ENCODE measurements around the gene ZNF20.

DNA sequence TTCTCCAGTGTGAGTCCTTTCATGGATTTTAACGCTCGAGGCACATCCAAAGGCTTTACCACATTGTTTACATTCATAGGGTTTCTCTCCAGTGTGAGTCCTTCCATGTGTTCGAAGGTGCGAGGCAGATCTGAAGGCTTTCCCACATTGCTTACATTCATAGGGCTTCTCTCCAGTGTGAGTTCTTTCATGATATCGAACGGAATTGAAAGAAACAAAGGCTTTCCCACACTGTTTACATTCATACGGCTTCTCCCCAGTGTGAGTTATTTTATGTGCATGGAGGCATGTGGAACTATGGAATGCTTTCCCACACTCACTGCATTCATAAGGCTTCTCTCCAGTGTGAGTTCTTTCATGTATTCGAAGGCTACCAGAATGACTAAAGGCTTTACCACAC, 5.2 kb upstream of the ZNF20 start:
- TF ChIP-seq, protein P1, sequence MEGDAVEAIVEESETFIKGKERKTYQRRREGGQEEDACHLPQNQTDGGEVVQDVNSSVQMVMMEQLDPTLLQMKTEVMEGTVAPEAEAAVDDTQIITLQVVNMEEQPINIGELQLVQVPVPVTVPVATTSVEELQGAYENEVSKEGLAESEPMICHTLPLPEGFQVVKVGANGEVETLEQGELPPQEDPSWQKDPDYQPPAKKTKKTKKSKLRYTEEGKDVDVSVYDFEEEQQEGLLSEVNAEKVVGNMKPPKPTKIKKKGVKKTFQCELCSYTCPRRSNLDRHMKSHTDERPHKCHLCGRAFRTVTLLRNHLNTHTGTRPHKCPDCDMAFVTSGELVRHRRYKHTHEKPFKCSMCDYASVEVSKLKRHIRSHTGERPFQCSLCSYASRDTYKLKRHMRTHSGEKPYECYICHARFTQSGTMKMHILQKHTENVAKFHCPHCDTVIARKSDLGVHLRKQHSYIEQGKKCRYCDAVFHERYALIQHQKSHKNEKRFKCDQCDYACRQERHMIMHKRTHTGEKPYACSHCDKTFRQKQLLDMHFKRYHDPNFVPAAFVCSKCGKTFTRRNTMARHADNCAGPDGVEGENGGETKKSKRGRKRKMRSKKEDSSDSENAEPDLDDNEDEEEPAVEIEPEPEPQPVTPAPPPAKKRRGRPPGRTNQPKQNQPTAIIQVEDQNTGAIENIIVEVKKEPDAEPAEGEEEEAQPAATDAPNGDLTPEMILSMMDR (IDR thresholded peaks at IDR 0.05) = no peak
- no peak for TF ChIP-seq EP300 (IDR thresholded peaks at IDR 0.05)
- no peak for TF ChIP-seq POLR2AphosphoS5 (IDR thresholded peaks at IDR 0.05)
- no peak for TF ChIP-seq POLR2A (IDR thresholded peaks at IDR 0.05)

Measured in suprapubic skin (tissue), 4 donors.